ENCODE results near the gene LCN10.

GRCh38 chr9:136723362-136723976, 19.3 kb downstream of the LCN10 start:
- TF ChIP-seq POLR2A (IDR thresholded peaks at IDR 0.05; ENCODE audit: low read length): peak; percentile 28
- TF ChIP-seq GATA1 (IDR thresholded peaks at IDR 0.05; ENCODE audit: low read depth, low read length): no peak
